DND-41 (cell line): ENCODE data around the gene LIM2.

Experiments
- CTCF ChIP-seq: IDR thresholded peaks from 2 replicates; pipeline ENCODE4 v1.5.1; 2012; ENCODE audit warnings: borderline replicate concordance, low read length, moderate library complexity, mild to moderate bottlenecking; ENCODE audit not compliant: poor library complexity, severe bottlenecking; ENCODE audit errors: extremely low read depth
- EZH2 ChIP-seq: IDR thresholded peaks from 3 replicates; pipeline ENCODE4 v1.6.1; 2012; ENCODE audit warnings: borderline replicate concordance, low read depth, mild to moderate bottlenecking, moderate library complexity, low read length, inconsistent platforms; ENCODE audit not compliant: severe bottlenecking

- TF ChIP-seq CTCF (no peak), EZH2 (no peak)
Measured at GRCh38 chr19:51396175-51396574, 8.4 kb upstream of the LIM2 start.
